Activated T-helper 2 cell treated with anti-CD3 and anti-CD28 coated beads, Interferon-gamma antibody, Interleukin-2, Interleukin-4, amounts not matched to agents 10 μg/mL and 5 μg/mL and 100 μg/mL, durations not matched to agents 14 hours and 24 hours and 36 hours (primary cell): ENCODE results near the gene SMC1B. TPM values are rescaled to one million over a fixed set of nuclear protein-coding genes. Genes with fewer than 3 reads are reported as not detected.
"Not testable (repeated sequence)": the region's sequence is repeated elsewhere in the genome, so short reads cannot be mapped to it uniquely, and the experiment has no call there.

Experiments used
- DNase-seq: peaks from one replicate; pipeline ENCODE4 v3.0.0; 2021; ENCODE audit warnings: low spot score
- H3K27ac Mint-ChIP-seq: one replicate; pipeline ENCODE4 v1.8.0; 2021; ENCODE audit warnings: mixed read lengths
- H3K27me3 Mint-ChIP-seq: one replicate; pipeline ENCODE4 v1.8.0; 2021; ENCODE audit warnings: low read depth, mixed read lengths
- H3K36me3 Mint-ChIP-seq: one replicate; pipeline ENCODE4 v1.8.0; 2021; ENCODE audit warnings: low read depth, mixed read lengths
- H3K4me1 Mint-ChIP-seq: one replicate; pipeline ENCODE4 v1.8.0; 2021; ENCODE audit warnings: low read depth, mixed read lengths
- H3K4me3 Mint-ChIP-seq: one replicate; pipeline ENCODE4 v1.8.0; 2021; ENCODE audit warnings: low read depth, mild to moderate bottlenecking, moderate library complexity, mixed read lengths
- H3K9me3 Mint-ChIP-seq: one replicate; pipeline ENCODE4 v1.8.0; 2021; ENCODE audit warnings: mixed read lengths
- intact Hi-C: fragments of 100-400 bp; cut with micrococcal nuclease; formaldehyde crosslinking; loops from one replicate; pipeline ENCODE4 v1.15.1; 2023
- total RNA-seq: library from RNA; stranded (reverse); gene quantifications from 2 replicates; pipeline ENCODE4 v1.2.3, GENCODE V29; 2022

Gene SMC1B
- total RNA-seq, 1 donor from 2014 or later, result 0.50 TPM

- not testable (repeated sequence) for H3K4me1 Mint-ChIP-seq, H3K27me3 Mint-ChIP-seq, H3K9me3 Mint-ChIP-seq, H3K27ac Mint-ChIP-seq, H3K36me3 Mint-ChIP-seq, H3K4me3 Mint-ChIP-seq, DNase-seq
- intact Hi-C loops, result loop anchor here (10.0 kb wide), 1 partner anchor 114 kb away; no protein-coding TSS in a partner anchor
Measured at GRCh38 chr22:45440688-45441087, 27.3 kb upstream of the SMC1B start.

- Mint-ChIP-seq H3K4me3 (no peak overlapping the region), H3K27ac (no peak overlapping the region), H3K36me3 (no peaks in the 10 kb centered on the region), H3K9me3 (no peaks in the 10 kb centered on the region), H3K4me1 (peaks cover 16% of the 10 kb centered on the region), H3K27me3 (peaks cover 2% of the 10 kb centered on the region)
- no peak for DNase-seq
- intact Hi-C loops, result no loop called here
Measured at GRCh38 chr22:45438336-45438735, 24.9 kb upstream of the SMC1B start.

GRCh38 chr22:45436871-45437517, 23.6 kb upstream of the SMC1B start:
- intact Hi-C loops, H3K4me3 Mint-ChIP-seq, H3K9me3 Mint-ChIP-seq, DNase-seq, H3K36me3 Mint-ChIP-seq, H3K27ac Mint-ChIP-seq, H3K27me3 Mint-ChIP-seq: not testable (repeated sequence)
- peaks cover 16% of the 10 kb centered on the region for H3K4me1 Mint-ChIP-seq

GRCh38 chr22:45435544-45436139, 22.2 kb upstream of the SMC1B start:
- Mint-ChIP-seq H3K36me3 (no peaks in the 10 kb centered on the region), H3K4me3 (no peak overlapping the region), H3K4me1 (peaks cover 9% of the 10 kb centered on the region), H3K9me3 (no peaks in the 10 kb centered on the region), H3K27me3 (no peaks in the 10 kb centered on the region), H3K27ac (no peak overlapping the region)
- DNase-seq, result peak; percentile 67
- intact Hi-C loops, result loop anchor here (1.0 kb wide), 2 partner anchors 166 to 195 kb away; partner anchors contain the start of gene KIAA0930

GRCh38 chr22:45434981-45435380, 21.6 kb upstream of the SMC1B start:
- intact Hi-C loops, result loop anchor here (1.0 kb wide), 2 partner anchors 166 to 195 kb away; partner anchors contain the start of gene KIAA0930
- H3K9me3 Mint-ChIP-seq, result no peaks in the 10 kb centered on the region
- H3K36me3 Mint-ChIP-seq, result no peaks in the 10 kb centered on the region
- no peaks in the 10 kb centered on the region for H3K27me3 Mint-ChIP-seq
- peaks cover 8% of the 10 kb centered on the region for H3K4me1 Mint-ChIP-seq
- H3K27ac Mint-ChIP-seq, result no peak overlapping the region
- H3K4me3 Mint-ChIP-seq, result no peak overlapping the region
- DNase-seq, result no peak

- intact Hi-C loops, result no loop called here
- DNase-seq, result no peak
- Mint-ChIP-seq H3K9me3 (no peaks in the 10 kb centered on the region), H3K27me3 (no peaks in the 10 kb centered on the region), H3K36me3 (peaks cover 10% of the 10 kb centered on the region), H3K27ac (no peak overlapping the region), H3K4me1 (peaks cover 8% of the 10 kb centered on the region), H3K4me3 (no peak overlapping the region)
Measured at GRCh38 chr22:45430871-45431270, 17.5 kb upstream of the SMC1B start.

- no peak for DNase-seq
- no peaks in the 10 kb centered on the region for H3K9me3 Mint-ChIP-seq
- peaks cover 11% of the 10 kb centered on the region for H3K36me3 Mint-ChIP-seq
- H3K4me1 Mint-ChIP-seq, result peaks cover under 1% of the 10 kb centered on the region
- H3K27me3 Mint-ChIP-seq, result no peaks in the 10 kb centered on the region
- intact Hi-C loops, result no loop called here
- no peak overlapping the region for H3K4me3 Mint-ChIP-seq
- H3K27ac Mint-ChIP-seq, result no peak overlapping the region
Measured at GRCh38 chr22:45429981-45430775, 16.8 kb upstream of the SMC1B start.

- Mint-ChIP-seq H3K4me3 (no peak overlapping the region), H3K27ac (no peak overlapping the region), H3K9me3 (no peaks in the 10 kb centered on the region), H3K36me3 (peaks cover 11% of the 10 kb centered on the region), H3K27me3 (no peaks in the 10 kb centered on the region), H3K4me1 (no peaks in the 10 kb centered on the region)
- intact Hi-C loops, result no loop called here
- DNase-seq, result no peak
Measured at GRCh38 chr22:45429424-45429823, 16.0 kb upstream of the SMC1B start.

- H3K9me3 Mint-ChIP-seq, result no peaks in the 10 kb centered on the region
- intact Hi-C loops, result no loop called here
- no peaks in the 10 kb centered on the region for H3K27me3 Mint-ChIP-seq
- peaks cover 11% of the 10 kb centered on the region for H3K36me3 Mint-ChIP-seq
- H3K4me1 Mint-ChIP-seq, result no peaks in the 10 kb centered on the region
- H3K27ac Mint-ChIP-seq, result no peak overlapping the region
- H3K4me3 Mint-ChIP-seq, result no peak overlapping the region
- no peak for DNase-seq
Measured at GRCh38 chr22:45428391-45429385, 15.3 kb upstream of the SMC1B start.

- Mint-ChIP-seq H3K9me3 (no peaks in the 10 kb centered on the region), H3K36me3 (peaks cover 11% of the 10 kb centered on the region)
Measured at GRCh38 chr22:45427114-45427513, 13.7 kb upstream of the SMC1B start.

GRCh38 chr22:45426387-45426786, 13.0 kb upstream of the SMC1B start:
- Mint-ChIP-seq H3K9me3 (no peaks in the 10 kb centered on the region), H3K27me3 (no peaks in the 10 kb centered on the region), H3K4me3 (no peak overlapping the region), H3K4me1 (no peaks in the 10 kb centered on the region), H3K27ac (no peak overlapping the region), H3K36me3 (peaks cover 16% of the 10 kb centered on the region)
- intact Hi-C loops, result no loop called here
- no peak for DNase-seq

More at GRCh38 chr22:45427114-45427513, 13.7 kb upstream of the SMC1B start:
- DNase-seq, result no peak
- Mint-ChIP-seq H3K4me1 (no peaks in the 10 kb centered on the region), H3K27me3 (no peaks in the 10 kb centered on the region), H3K27ac (no peak overlapping the region), H3K4me3 (no peak overlapping the region)
- intact Hi-C loops, result no loop called here

- no peaks in the 10 kb centered on the region for H3K4me1 Mint-ChIP-seq
- no peak for DNase-seq
Measured at GRCh38 chr22:45425531-45426265, 12.3 kb upstream of the SMC1B start.

More at GRCh38 chr22:45425531-45426265, 12.3 kb upstream of the SMC1B start:
- no peak overlapping the region for H3K27ac Mint-ChIP-seq
- intact Hi-C loops, result no loop called here
- H3K27me3 Mint-ChIP-seq, result no peaks in the 10 kb centered on the region
- H3K36me3 Mint-ChIP-seq, result peaks cover 17% of the 10 kb centered on the region
- H3K9me3 Mint-ChIP-seq, result no peaks in the 10 kb centered on the region
- no peak overlapping the region for H3K4me3 Mint-ChIP-seq
